Measurements from ENCODE around the gene TTC31.

The TTC31 gene

GRCh38 chr2:74530239-74531187 is 47.6 kb downstream of the TTC31 start:
- Histone ChIP-seq H3K9me3 (ENCODE audit: control extremely low read depth in 1 of 5, control insufficient read depth in 4 of 5, insufficient read depth in 2 of 5, low read depth in 1 of 5, low read length in 4 of 5) (no peaks in the 10 kb centered on the region), H3K4me3 (ENCODE audit: control insufficient read depth in 1 of 7, extremely low read depth in 1 of 7, insufficient read depth in 4 of 7, low read depth in 2 of 7, low read length in 6 of 7) (peak overlapping the region; percentile 77 to 96 (median 86)), H3K27ac (ENCODE audit: insufficient read depth in 1 of 2, low read depth in 1 of 2, low read length in 2 of 2, poor library complexity in 1 of 2, severe bottlenecking in 2 of 2) (peak overlapping the region; percentile 13 to 72), H3K36me3 (ENCODE audit: control insufficient read depth in 4 of 4, insufficient read depth in 4 of 4, low read length in 3 of 4) (peaks cover 13 to 68% (median 38%) of the 10 kb centered on the region in 4 experiments), H3K4me1 (ENCODE audit: control extremely low read depth in 1 of 4, control insufficient read depth in 4 of 4, insufficient read depth in 4 of 4, low read length in 3 of 4) (peaks cover 6 to 43% (median 25%) of the 10 kb centered on the region in 4 experiments), H3K27me3 (replicated peaks in 2 of 5; ENCODE audit: control insufficient read depth in 4 of 5, insufficient read depth in 5 of 5, low read length in 4 of 5) (no peaks in the 10 kb centered on the region)
- ChIA-PET CTCF (interaction anchor here (1.2 to 13.7 kb wide), 15 partner anchors 9 to 151 kb away, joined by 3 to 210 read pairs (median 18); partner anchors contain the start of genes CCDC142, LBX2, MOGS and PCGF1), POLR2A (interaction anchor here (1.3 to 2.7 kb wide), 3 partner anchors 16 to 72 kb away, joined by 3 to 15 read pairs (median 3); partner anchors contain the start of genes CCDC142, TLX2, TTC31 and WBP1)
- WGBS (ENCODE audit: insufficient coverage), result 3% methylated on average over 35 of the region's 54 CpGs
- DNase-seq, result peak; percentile 70 to 87 (median 75)

GRCh38 chr2:74531666-74532065 is 48.8 kb downstream of the TTC31 start:
- peaks cover 6 to 48% (median 25%) of the 10 kb centered on the region in 4 experiments for H3K4me1 ChIP-seq (ENCODE audit: control extremely low read depth in 1 of 4, control insufficient read depth in 4 of 4, insufficient read depth in 4 of 4, low read length in 3 of 4)
- WGBS (ENCODE audit: insufficient coverage), result 78% methylated on average over 7 of the region's 7 CpGs
- H3K27ac ChIP-seq (ENCODE audit: insufficient read depth in 1 of 2, low read depth in 1 of 2, low read length in 2 of 2, poor library complexity in 1 of 2, severe bottlenecking in 2 of 2), result no peak overlapping the region
- H3K27me3 ChIP-seq (replicated peaks in 2 of 5; ENCODE audit: control insufficient read depth in 4 of 5, insufficient read depth in 5 of 5, low read length in 4 of 5), result no peaks in the 10 kb centered on the region
- no peak for DNase-seq
- peaks cover 6 to 56% (median 28%) of the 10 kb centered on the region in 4 experiments for H3K36me3 ChIP-seq (ENCODE audit: control insufficient read depth in 4 of 4, insufficient read depth in 4 of 4, low read length in 3 of 4)
- ChIA-PET POLR2A (interaction anchor here (0.6 to 1.4 kb wide), 3 partner anchors 39 to 49 kb away, joined by 3 to 4 read pairs (median 4); partner anchors contain the start of genes CCDC142 and TTC31), CTCF (interaction anchor here (0.7 to 13.7 kb wide), 26 partner anchors 10 to 282 kb away, joined by 3 to 210 read pairs (median 5); partner anchors contain the start of genes C2orf81, CCDC142, LBX2 and MOGS)
- peak overlapping the region in 1 of 7 experiments; percentile 96 for H3K4me3 ChIP-seq (ENCODE audit: control insufficient read depth in 1 of 7, extremely low read depth in 1 of 7, insufficient read depth in 4 of 7, low read depth in 2 of 7, low read length in 6 of 7)
- no peaks in the 10 kb centered on the region for H3K9me3 ChIP-seq (ENCODE audit: control extremely low read depth in 1 of 5, control insufficient read depth in 4 of 5, insufficient read depth in 2 of 5, low read depth in 1 of 5, low read length in 4 of 5)

DNA sequence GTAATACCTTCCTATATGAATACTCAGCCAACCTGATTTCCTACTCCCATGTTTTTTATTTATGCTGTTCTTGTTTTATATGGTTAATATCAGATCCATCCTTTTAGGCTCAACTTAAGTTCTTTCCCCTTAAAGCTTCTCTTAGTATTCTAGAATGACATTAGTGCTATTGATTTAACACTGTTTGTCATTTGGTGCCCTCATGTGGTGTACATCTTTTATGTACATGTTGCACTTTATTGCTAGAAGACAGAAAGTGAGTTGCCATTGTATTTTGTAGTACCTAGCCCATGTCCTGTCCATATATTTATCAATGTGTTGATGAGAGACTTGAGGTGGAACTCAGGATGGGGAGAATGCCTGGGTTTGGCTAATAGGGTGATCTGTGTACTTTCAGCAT is 49.3 kb downstream of the TTC31 start:
- H3K27ac ChIP-seq (ENCODE audit: insufficient read depth in 1 of 2, low read depth in 1 of 2, low read length in 2 of 2, poor library complexity in 1 of 2, severe bottlenecking in 2 of 2), result no peak overlapping the region
- H3K4me1 ChIP-seq (ENCODE audit: control extremely low read depth in 1 of 4, control insufficient read depth in 4 of 4, insufficient read depth in 4 of 4, low read length in 3 of 4), result peaks cover 6 to 53% (median 25%) of the 10 kb centered on the region in 4 experiments
- CTCF ChIA-PET, result interaction anchor here (0.7 to 13.7 kb wide), 26 partner anchors 9 to 282 kb away, joined by 3 to 210 read pairs (median 5); partner anchors contain the start of genes C2orf81, CCDC142, LBX2 and MRPL53
- no peak overlapping the region for H3K4me3 ChIP-seq (ENCODE audit: control insufficient read depth in 1 of 7, extremely low read depth in 1 of 7, insufficient read depth in 4 of 7, low read depth in 2 of 7, low read length in 6 of 7)
- peak; percentile 74 to 81 (median 80) for DNase-seq
- peaks cover 6 to 53% (median 23%) of the 10 kb centered on the region in 4 experiments for H3K36me3 ChIP-seq (ENCODE audit: control insufficient read depth in 4 of 4, insufficient read depth in 4 of 4, low read length in 3 of 4)
- no peaks in the 10 kb centered on the region for H3K27me3 ChIP-seq (replicated peaks in 2 of 5; ENCODE audit: control insufficient read depth in 4 of 5, insufficient read depth in 5 of 5, low read length in 4 of 5)
- H3K9me3 ChIP-seq (ENCODE audit: control extremely low read depth in 1 of 5, control insufficient read depth in 4 of 5, insufficient read depth in 2 of 5, low read depth in 1 of 5, low read length in 4 of 5), result no peaks in the 10 kb centered on the region
- POLR2A ChIA-PET, result interaction anchor here (0.6 to 1.4 kb wide), 3 partner anchors 29 to 45 kb away, joined by 3 to 4 read pairs (median 4); no protein-coding TSS in a partner anchor

GRCh38 chr2:74533464-74533863 is 50.6 kb downstream of the TTC31 start:
- 85% methylated on average over 2 of the region's 4 CpGs for WGBS (ENCODE audit: insufficient coverage)
- H3K27ac ChIP-seq (ENCODE audit: insufficient read depth in 1 of 2, low read depth in 1 of 2, low read length in 2 of 2, poor library complexity in 1 of 2, severe bottlenecking in 2 of 2), result no peak overlapping the region
- ChIA-PET POLR2A (no interaction called here), CTCF (interaction anchor here (1.3 to 13.7 kb wide), 9 partner anchors 11 to 76 kb away, joined by 5 to 210 read pairs (median 53); partner anchors contain the start of genes CCDC142, LBX2, PCGF1 and TTC31)
- H3K4me3 ChIP-seq (ENCODE audit: control insufficient read depth in 1 of 7, extremely low read depth in 1 of 7, insufficient read depth in 4 of 7, low read depth in 2 of 7, low read length in 6 of 7), result no peak overlapping the region
- no peak for DNase-seq
- H3K36me3 ChIP-seq (ENCODE audit: control insufficient read depth in 4 of 4, insufficient read depth in 4 of 4, low read length in 3 of 4), result peaks cover 6 to 41% (median 19%) of the 10 kb centered on the region in 4 experiments
- no peaks in the 10 kb centered on the region for H3K27me3 ChIP-seq (replicated peaks in 2 of 5; ENCODE audit: control insufficient read depth in 4 of 5, insufficient read depth in 5 of 5, low read length in 4 of 5)
- H3K4me1 ChIP-seq (ENCODE audit: control extremely low read depth in 1 of 4, control insufficient read depth in 4 of 4, insufficient read depth in 4 of 4, low read length in 3 of 4), result peaks cover 14 to 53% (median 28%) of the 10 kb centered on the region in 4 experiments
- no peaks in the 10 kb centered on the region for H3K9me3 ChIP-seq (ENCODE audit: control extremely low read depth in 1 of 5, control insufficient read depth in 4 of 5, insufficient read depth in 2 of 5, low read depth in 1 of 5, low read length in 4 of 5)

DNA sequence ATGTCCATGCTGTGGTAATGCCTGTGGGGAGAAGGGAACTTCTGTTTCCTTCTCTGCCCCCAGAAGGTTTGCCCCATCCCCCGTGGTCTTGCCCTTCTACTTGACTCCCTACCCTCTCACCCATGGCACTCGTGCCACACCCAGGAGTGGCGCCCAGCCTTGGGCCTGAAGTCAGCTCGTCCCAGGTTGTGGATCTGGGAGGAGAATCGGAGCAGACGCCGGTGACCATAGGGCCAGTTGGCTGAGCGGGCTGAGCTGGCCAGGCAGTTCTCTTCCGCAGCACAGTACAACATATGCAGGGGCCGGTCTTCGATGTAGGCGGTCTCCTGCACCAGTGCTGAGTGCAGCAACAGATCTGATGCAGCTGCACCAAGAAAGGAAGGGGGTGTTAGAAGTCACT is 51.5 kb downstream of the TTC31 start:
- WGBS (ENCODE audit: insufficient coverage), result 96% methylated on average over 10 of the region's 12 CpGs
- no peak for DNase-seq
- Histone ChIP-seq H3K36me3 (ENCODE audit: control insufficient read depth in 4 of 4, insufficient read depth in 4 of 4, low read length in 3 of 4) (peaks cover 6 to 40% (median 19%) of the 10 kb centered on the region in 4 experiments), H3K27ac (ENCODE audit: insufficient read depth in 1 of 2, low read depth in 1 of 2, low read length in 2 of 2, poor library complexity in 1 of 2, severe bottlenecking in 2 of 2) (no peak overlapping the region), H3K4me1 (ENCODE audit: control extremely low read depth in 1 of 4, control insufficient read depth in 4 of 4, insufficient read depth in 4 of 4, low read length in 3 of 4) (peaks cover 22 to 55% (median 31%) of the 10 kb centered on the region in 4 experiments), H3K4me3 (ENCODE audit: control insufficient read depth in 1 of 7, extremely low read depth in 1 of 7, insufficient read depth in 4 of 7, low read depth in 2 of 7, low read length in 6 of 7) (no peak overlapping the region), H3K27me3 (replicated peaks in 2 of 5; ENCODE audit: control insufficient read depth in 4 of 5, insufficient read depth in 5 of 5, low read length in 4 of 5) (no peaks in the 10 kb centered on the region), H3K9me3 (ENCODE audit: control extremely low read depth in 1 of 5, control insufficient read depth in 4 of 5, insufficient read depth in 2 of 5, low read depth in 1 of 5, low read length in 4 of 5) (no peaks in the 10 kb centered on the region)
- ChIA-PET POLR2A (no interaction called here), CTCF (interaction anchor here (0.8 to 13.7 kb wide), 8 partner anchors 8 to 73 kb away, joined by 3 to 210 read pairs (median 53); partner anchors contain the start of genes CCDC142, DQX1, LBX2 and PCGF1)

DNA sequence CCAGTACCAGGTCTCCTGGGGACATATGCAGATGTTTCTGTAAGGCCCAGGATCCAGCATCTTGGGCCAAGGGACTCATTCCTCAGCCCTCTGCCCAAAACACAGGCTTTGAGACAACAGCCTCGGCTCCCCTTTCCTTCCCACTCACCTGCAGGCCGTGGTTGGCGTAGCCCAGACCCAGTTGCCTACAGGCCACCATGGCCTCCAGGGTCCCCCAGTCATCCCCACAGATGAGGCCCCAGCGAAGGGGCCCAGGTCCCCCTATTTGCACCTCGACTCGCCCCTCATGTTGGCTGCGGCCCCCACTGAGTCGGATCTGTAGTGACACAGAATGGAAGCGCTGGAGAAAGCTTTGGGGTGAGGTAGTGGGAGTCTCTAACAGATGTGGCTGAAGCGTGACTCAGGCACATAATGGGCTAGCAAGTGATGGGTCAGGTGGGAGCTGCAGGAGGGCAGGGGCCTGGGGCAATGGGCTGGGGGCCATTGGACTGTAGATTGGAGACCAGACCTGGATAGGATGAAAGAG is 52.6 kb downstream of the TTC31 start:
- Histone ChIP-seq H3K36me3 (ENCODE audit: control insufficient read depth in 4 of 4, insufficient read depth in 4 of 4, low read length in 3 of 4) (peaks cover 6 to 40% (median 19%) of the 10 kb centered on the region in 4 experiments), H3K4me3 (ENCODE audit: control insufficient read depth in 1 of 7, extremely low read depth in 1 of 7, insufficient read depth in 4 of 7, low read depth in 2 of 7, low read length in 6 of 7) (no peak overlapping the region), H3K4me1 (ENCODE audit: control extremely low read depth in 1 of 4, control insufficient read depth in 4 of 4, insufficient read depth in 4 of 4, low read length in 3 of 4) (peaks cover 25 to 64% (median 35%) of the 10 kb centered on the region in 4 experiments), H3K27me3 (replicated peaks in 2 of 5; ENCODE audit: control insufficient read depth in 4 of 5, insufficient read depth in 5 of 5, low read length in 4 of 5) (no peaks in the 10 kb centered on the region), H3K9me3 (ENCODE audit: control extremely low read depth in 1 of 5, control insufficient read depth in 4 of 5, insufficient read depth in 2 of 5, low read depth in 1 of 5, low read length in 4 of 5) (no peaks in the 10 kb centered on the region), H3K27ac (ENCODE audit: insufficient read depth in 1 of 2, low read depth in 1 of 2, low read length in 2 of 2, poor library complexity in 1 of 2, severe bottlenecking in 2 of 2) (no peak overlapping the region)
- ChIA-PET POLR2A (interaction anchor here (0.7 kb wide), 1 partner anchor 51 kb away, joined by 3 read pairs; no protein-coding TSS in a partner anchor), CTCF (interaction anchor here (1.0 to 13.7 kb wide), 7 partner anchors 8 to 53 kb away, joined by 3 to 210 read pairs (median 3); partner anchors contain the start of genes CCDC142, DQX1, LOXL3 and TTC31)
- DNase-seq, result no peak
- 100% methylated on average over 5 of the region's 10 CpGs for WGBS (ENCODE audit: insufficient coverage)

Measured in common myeloid progenitor, CD34-positive (primary cell).